HL-60/S4 (cell line): ENCODE measurements around the gene BRDT.
"Not testable (repeated sequence)": the region's sequence is repeated elsewhere in the genome, so short reads cannot be mapped to it uniquely, and the experiment has no call there.

Source experiments
- in situ Hi-C: fragments of 300-500 bp; cut with MboI; formaldehyde crosslinking; loops from 2 replicates; pipeline ENCODE4 v1.14.3; 2022; ENCODE audit warnings: low sequenced_read_pairs

Gene BRDT

DNA sequence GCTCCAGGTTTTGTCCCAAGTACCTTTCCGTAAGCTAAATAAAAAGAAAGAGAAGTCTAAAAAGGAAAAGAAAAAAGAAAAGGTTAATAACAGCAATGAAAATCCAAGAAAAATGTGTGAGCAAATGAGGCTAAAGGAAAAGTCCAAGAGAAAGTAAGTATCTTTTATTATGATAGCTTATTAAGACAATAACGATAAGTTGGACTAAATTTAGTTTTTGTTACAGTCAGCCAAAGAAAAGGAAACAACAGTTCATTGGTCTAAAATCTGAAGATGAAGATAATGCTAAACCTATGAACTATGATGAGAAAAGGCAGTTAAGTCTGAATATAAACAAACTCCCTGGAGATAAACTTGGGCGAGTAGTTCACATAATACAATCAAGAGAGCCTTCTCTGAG is 31.5 kb downstream of the BRDT start:
- in situ Hi-C loops, result no loop called here

DNA sequence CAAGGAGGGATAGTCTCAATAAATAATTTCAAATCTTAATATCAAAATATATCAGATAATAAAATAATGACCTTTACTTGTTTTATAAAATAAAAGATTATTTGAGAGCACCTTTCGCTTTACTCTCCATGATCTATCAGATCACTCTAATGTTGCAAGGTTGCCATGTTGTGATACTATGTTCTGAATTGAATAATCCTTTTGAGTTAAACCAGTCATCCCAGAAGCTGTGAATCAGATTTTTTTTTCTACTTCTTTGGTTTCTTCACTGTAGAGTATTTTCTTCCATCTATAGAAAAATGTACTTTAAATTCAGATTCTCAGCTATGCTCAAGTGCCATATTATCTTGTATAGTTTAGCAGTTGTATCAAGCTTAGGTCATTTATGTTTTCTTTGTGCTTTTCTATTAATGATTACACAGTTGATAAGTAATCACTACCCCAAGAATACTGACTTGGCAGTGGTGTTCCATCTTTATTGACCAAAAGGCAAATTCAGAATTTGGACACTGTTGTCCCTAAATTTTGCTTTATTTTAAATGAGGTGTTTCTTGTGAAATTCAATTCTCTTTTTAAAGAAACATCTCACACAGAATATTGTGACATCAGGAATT is 32.9 kb downstream of the BRDT start:
- in situ Hi-C loops, result no loop called here

DNA sequence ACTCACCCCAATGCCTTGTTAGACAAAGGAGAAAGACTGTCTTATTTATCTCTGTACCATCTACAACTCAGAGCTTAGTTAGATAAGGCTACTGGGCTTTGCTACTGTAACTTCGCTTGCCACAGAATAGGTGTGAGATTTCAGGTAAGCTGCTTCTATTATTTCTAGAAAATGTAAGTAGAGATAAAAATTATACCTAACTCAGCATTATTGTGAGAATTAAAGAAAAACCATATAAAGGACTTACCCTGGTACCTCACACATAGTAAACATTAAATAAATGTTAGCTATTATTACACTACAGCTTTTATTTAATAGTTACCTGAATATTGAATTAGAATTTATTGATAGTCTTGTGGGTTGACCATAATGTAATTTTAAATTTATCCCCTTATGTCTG is 44.1 kb downstream of the BRDT start:
- in situ Hi-C loops, result no loop called here

- in situ Hi-C loops, result no loop called here
Observed at GRCh38 chr1:91997607-91998195, 48.5 kb downstream of the BRDT start.

DNA sequence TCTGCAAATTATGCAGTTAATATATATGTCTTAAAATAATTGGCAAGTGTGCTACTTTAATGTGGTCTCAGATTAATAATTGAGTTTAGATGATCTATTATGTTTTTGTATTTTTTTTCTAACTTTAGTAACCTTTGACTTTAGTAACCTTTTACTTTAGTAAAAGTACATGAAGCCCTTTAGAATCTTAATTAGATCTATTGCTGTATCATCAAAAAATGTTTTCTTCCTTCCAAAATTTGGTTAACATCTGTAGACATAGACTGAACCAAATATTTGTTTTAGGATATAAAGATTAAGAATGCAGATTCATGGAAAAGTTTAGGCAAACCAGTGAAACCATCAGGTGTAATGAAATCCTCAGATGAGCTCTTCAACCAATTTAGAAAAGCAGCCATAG is 54.9 kb downstream of the BRDT start:
- in situ Hi-C loops, result loop anchor here (10.0 to 25.0 kb wide), 2 partner anchors 283 to 621 kb away; partner anchors contain the start of genes GLMN and RPAP2

GRCh38 chr1:92013923-92014322 is 64.7 kb downstream of the BRDT start:
- in situ Hi-C loops, result loop anchor here (25.0 kb wide), 1 partner anchor 273 kb away; the partner anchor contains the start of genes GLMN and RPAP2

GRCh38 chr1:92016720-92017316 is 67.6 kb downstream of the BRDT start:
- in situ Hi-C loops, result loop anchor here (25.0 kb wide), 1 partner anchor 270 kb away; the partner anchor contains the start of genes GLMN and RPAP2

DNA sequence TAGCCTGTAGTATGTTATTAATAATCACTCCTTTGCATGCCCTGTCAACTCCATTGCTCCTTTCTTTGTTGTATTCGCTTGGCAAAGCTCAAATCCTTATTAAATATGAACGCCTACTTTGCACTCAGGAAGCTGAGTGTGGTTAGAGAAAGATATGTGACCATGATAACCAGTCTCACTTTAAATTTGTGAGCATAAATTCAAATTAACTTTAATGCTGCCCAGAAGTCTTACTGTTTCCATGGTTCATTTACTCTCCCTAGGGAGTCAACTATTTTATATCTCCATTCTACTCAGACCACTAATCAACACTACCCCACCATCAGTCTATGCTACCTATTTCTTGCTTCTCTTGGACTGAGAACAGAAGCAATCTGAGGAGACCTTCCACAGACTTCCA is 68.5 kb downstream of the BRDT start:
- in situ Hi-C loops, result loop anchor here (25.0 kb wide), 1 partner anchor 270 kb away; the partner anchor contains the start of genes GLMN and RPAP2

DNA sequence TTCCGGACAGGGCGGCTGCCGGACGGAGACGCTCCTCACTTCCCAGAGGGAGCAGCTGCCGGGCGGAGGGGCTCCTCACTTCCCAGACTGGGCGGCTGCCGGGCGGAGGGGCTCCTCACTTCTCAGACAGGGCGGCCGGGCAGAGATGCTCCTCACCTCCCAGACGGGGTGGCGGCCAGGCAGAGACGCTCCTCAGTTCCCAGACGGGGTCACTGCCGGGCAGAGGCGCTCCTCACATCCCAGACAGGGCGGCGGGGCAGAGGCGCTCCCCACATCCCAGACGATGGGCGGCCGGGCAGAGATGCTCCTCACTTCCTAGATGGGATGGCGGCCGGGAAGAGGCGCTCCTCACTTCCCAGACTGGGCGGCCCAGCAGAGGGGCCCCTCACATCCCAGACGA is 76.8 kb downstream of the BRDT start:
- in situ Hi-C loops, result not testable (repeated sequence)

- in situ Hi-C loops, result no loop called here
Observed at GRCh38 chr1:92026806-92027205, 77.6 kb downstream of the BRDT start.

GRCh38 chr1:92029241-92029922 is 80.2 kb downstream of the BRDT start:
- in situ Hi-C loops, result no loop called here

GRCh38 chr1:92030656-92031107 is 81.5 kb downstream of the BRDT start:
- in situ Hi-C loops, result no loop called here

- in situ Hi-C loops, result no loop called here
Observed at GRCh38 chr1:92031281-92032110, 82.3 kb downstream of the BRDT start.

- in situ Hi-C loops, result no loop called here
Observed at GRCh38 chr1:92037400-92037799, 88.2 kb downstream of the BRDT start.

- in situ Hi-C loops, result no loop called here
Observed at GRCh38 chr1:92038695-92039346, 89.6 kb downstream of the BRDT start.

GRCh38 chr1:92040971-92041370 is 91.8 kb downstream of the BRDT start:
- in situ Hi-C loops, result no loop called here

DNA sequence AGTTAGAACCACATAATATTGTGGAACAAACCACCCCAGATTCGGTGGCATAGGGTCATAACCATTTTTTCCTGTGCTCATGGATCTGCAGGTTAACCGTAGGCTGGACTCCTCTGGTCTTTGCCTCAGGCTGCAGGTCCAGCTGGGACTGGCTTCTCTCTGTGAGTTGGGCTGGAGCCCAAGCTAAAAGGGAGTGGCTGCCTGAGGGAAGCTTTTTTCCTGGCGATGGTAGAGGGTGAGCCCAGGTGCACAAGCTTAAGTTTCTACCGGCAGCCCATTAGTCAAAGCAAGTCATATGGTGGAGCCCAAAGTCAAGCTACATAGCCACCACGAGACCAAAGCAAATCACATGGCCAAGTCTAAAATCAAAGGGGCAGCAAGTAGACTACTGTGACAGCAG is 94.4 kb downstream of the BRDT start:
- in situ Hi-C loops, result no loop called here

GRCh38 chr1:92045766-92046495 is 96.7 kb downstream of the BRDT start:
- in situ Hi-C loops, result no loop called here

DNA sequence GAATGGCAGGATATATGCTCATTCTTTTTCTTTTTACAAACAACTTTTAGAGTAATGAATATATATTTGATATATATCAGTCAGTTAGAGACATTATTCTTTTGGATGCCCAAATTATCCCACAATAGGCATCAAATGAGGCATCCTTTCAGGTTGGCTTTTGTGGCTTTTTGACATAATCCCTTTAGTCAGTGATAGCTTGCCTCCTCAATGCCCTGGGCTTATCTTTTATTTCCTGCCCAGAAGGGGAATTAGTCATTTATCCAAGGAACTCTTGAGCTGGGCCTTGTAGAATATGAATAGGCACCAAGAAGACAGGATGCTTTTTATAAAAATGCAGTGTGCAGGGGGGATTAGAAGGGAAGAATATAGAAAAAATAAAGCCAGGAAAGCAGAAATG is 102.7 kb downstream of the BRDT start:
- in situ Hi-C loops, result no loop called here
